HCT116 (cell line): ENCODE measurements around the gene CAP1. TPM values are rescaled to one million over a fixed set of nuclear protein-coding genes. Genes with fewer than 3 reads are reported as not detected.

ENCODE experiments used
- ATAC-seq: fragments of 200-7000 bp; cut with Tn5 transposase; 2 replicates; pipeline ENCODE4 v1.9.1; 2020; ENCODE audit warnings: mild to moderate bottlenecking, moderate library complexity
- BruUV-seq: library from RNA; stranded (reverse); fragments of 400-500 nt; replicated peaks from 2 replicates; lab custom pipeline; 2021; lab: Mats Ljungman, UMichigan
- CTCF ChIA-PET: fragments of 300-600 bp; sonication (Branson Sonifier 250); formaldehyde crosslinking; loops from one replicate; lab custom pipeline; 2021; ENCODE audit warnings: antibody characterized with exemption; lab: Charles Lee
- POLR2A ChIA-PET: fragments of 300-600, 350-600 bp; sonication (Branson Sonifier 250); formaldehyde crosslinking; loops from one replicate; lab custom pipeline; 2021; ENCODE audit warnings: antibody characterized with exemption; lab: Charles Lee
- RAD21 ChIA-PET, 2 experiments: fragments of 300-600 bp; sonication (Branson Sonifier 250); formaldehyde crosslinking; loops; one replicate each; lab custom pipeline; 2023; ENCODE audit warnings: low total read pairs in 2 of 2; ENCODE audit not compliant: uncharacterized antibody in 2 of 2, unreplicated experiment in 2 of 2, low non-redundant PET in 1 of 2; lab: Charles Lee
- DNase-seq: peaks from one replicate; pipeline ENCODE4 v3.0.0-alpha.2; 2010; ENCODE audit warnings: low read depth, low spot score
- H2AFZ ChIP-seq: fragments of 200-600 bp; shearing (Covaris generic), sonication (generic); 2 replicates; pipeline ENCODE4 v1.6.1; 2017; ENCODE audit warnings: low read depth, mixed run types, mixed read lengths, antibody characterized with exemption, low read length; ENCODE audit not compliant: poor library complexity, severe bottlenecking
- H3K27ac ChIP-seq: 2 replicates; pipeline ENCODE4 v1.5.1; 2012; ENCODE audit warnings: low read depth, low read length
- H3K27me3 ChIP-seq: fragments of 200-600 bp; sonication (generic); 2 replicates; pipeline ENCODE4 v1.6.1; 2016; ENCODE audit warnings: mixed run types, low read length, mixed read lengths; ENCODE audit not compliant: insufficient read depth
- H3K36me3 ChIP-seq, 2 experiments: fragments of 200-500 bp in 1 of 2; fragments of 200-600 bp in 1 of 2; sonication (Bioruptor generic) in 1 of 2; sonication (generic) in 1 of 2; 2 replicates each; pipeline versions ENCODE4 v1.5.1 to v1.6.1; 2014 to 2016; ENCODE audit warnings: low read length in 2 of 2, inconsistent platforms in 1 of 2, mixed read lengths in 1 of 2, mixed run types in 1 of 2; ENCODE audit not compliant: insufficient read depth in 2 of 2, control insufficient read depth in 1 of 2
- H3K4me1 ChIP-seq, 2 experiments: fragments of 200-600 bp in 1 of 2; sonication (generic) in 1 of 2; 2 replicates each; pipeline versions ENCODE4 v1.5.1 to v1.6.1; 2012 to 2017; ENCODE audit warnings: low read length in 2 of 2, inconsistent platforms in 1 of 2, mild to moderate bottlenecking in 1 of 2, mixed read lengths in 1 of 2, mixed run types in 1 of 2, moderate library complexity in 1 of 2; ENCODE audit not compliant: insufficient read depth in 2 of 2, control insufficient read depth in 1 of 2
- H3K4me2 ChIP-seq: fragments of 200-600 bp; sonication (generic); 2 replicates; pipeline ENCODE4 v1.6.1; 2017; ENCODE audit warnings: mixed run types, low read length, mixed read lengths
- H3K4me3 ChIP-seq, 2 experiments: fragments of 200-600 bp in 1 of 2; sonication (generic) in 1 of 2; replicated peaks in 1 of 2; 2 replicates each; pipeline ENCODE4 v1.5.1; 2011 to 2016; ENCODE audit warnings: low read length in 2 of 2, control low read depth in 1 of 2, low read depth in 1 of 2, mild to moderate bottlenecking in 1 of 2, mixed read lengths in 1 of 2, mixed run types in 1 of 2
- H3K79me2 ChIP-seq: fragments of 200-600 bp; sonication (generic); 2 replicates; pipeline ENCODE4 v1.6.1; 2017; ENCODE audit warnings: mild to moderate bottlenecking, mixed run types, low read length, moderate library complexity, mixed read lengths; ENCODE audit not compliant: insufficient read depth
- H3K9ac ChIP-seq: fragments of 200-600 bp; sonication (generic); 2 replicates; pipeline ENCODE4 v1.6.1; 2016; ENCODE audit warnings: low read length, mixed read lengths
- H3K9me2 ChIP-seq: fragments of 200-600 bp; sonication (generic), shearing (Covaris generic); 2 replicates; pipeline ENCODE4 v1.6.1; 2017; ENCODE audit warnings: mixed run types, mild to moderate bottlenecking, moderate library complexity; ENCODE audit not compliant: insufficient read depth
- H3K9me3 ChIP-seq, 2 experiments: fragments of 200-500 bp in 1 of 2; fragments of 200-600 bp in 1 of 2; sonication (Bioruptor generic) in 1 of 2; sonication (generic) in 1 of 2; 2 replicates each; pipeline ENCODE4 v1.6.1; 2014 to 2017; ENCODE audit warnings: low read length in 2 of 2, mixed read lengths in 2 of 2, inconsistent platforms in 1 of 2, low read depth in 1 of 2, mild to moderate bottlenecking in 1 of 2, mixed run types in 1 of 2, moderate library complexity in 1 of 2; ENCODE audit not compliant: control insufficient read depth in 1 of 2, insufficient read depth in 1 of 2
- H4K20me1 ChIP-seq: fragments of 200-600 bp; sonication (generic), shearing (Covaris generic); 2 replicates; pipeline ENCODE4 v1.6.1; 2017; ENCODE audit warnings: mixed run types, mild to moderate bottlenecking, moderate library complexity; ENCODE audit not compliant: insufficient read depth
- ELF1 ChIP-seq: IDR thresholded peaks from 2 replicates; pipeline ENCODE4 v1.6.1; 2012; ENCODE audit warnings: low read depth, borderline replicate concordance
- JUND ChIP-seq: IDR thresholded peaks from 2 replicates; pipeline ENCODE4 v1.6.1; 2012
- POLR2A ChIP-seq: IDR thresholded peaks from 2 replicates; pipeline ENCODE4 v1.7.0; 2011; ENCODE audit warnings: borderline replicate concordance; ENCODE audit not compliant: insufficient read depth, insufficient read length; ENCODE audit errors: extremely low read depth
- RAD21 ChIP-seq: IDR thresholded peaks from 2 replicates; pipeline ENCODE4 v1.6.1; 2012; ENCODE audit warnings: low read depth, mild to moderate bottlenecking
- REST ChIP-seq: IDR thresholded peaks from 2 replicates; pipeline ENCODE4 v1.6.1; 2012; ENCODE audit warnings: low read depth
- SP1 ChIP-seq: IDR thresholded peaks from 2 replicates; pipeline ENCODE4 v1.6.1; 2012; ENCODE audit warnings: low read depth
- TCF7L2 ChIP-seq: IDR thresholded peaks from 2 replicates; pipeline ENCODE4 v1.7.0; 2011; ENCODE audit warnings: borderline replicate concordance, inconsistent platforms; ENCODE audit not compliant: insufficient read depth, insufficient read length; ENCODE audit errors: extremely low read depth
- YY1 ChIP-seq: IDR thresholded peaks from 2 replicates; pipeline ENCODE4 v1.6.1; 2011; ENCODE audit warnings: low read length, low read depth, moderate library complexity, mild to moderate bottlenecking; ENCODE audit not compliant: insufficient replicate concordance; ENCODE audit errors: extremely low read depth
- ZBTB33 ChIP-seq: IDR thresholded peaks from 2 replicates; pipeline ENCODE4 v1.6.1; 2011; ENCODE audit warnings: mild to moderate bottlenecking, low read length, moderate library complexity; ENCODE audit not compliant: insufficient replicate concordance; ENCODE audit errors: extremely low read depth
- intact Hi-C: fragments of 100-400 bp; cut with micrococcal nuclease; formaldehyde crosslinking; loops from 2 replicates; pipeline ENCODE4 v1.10.0; 2022
- total RNA-seq: library from RNA; stranded (reverse); gene quantifications from one replicate; pipeline ENCODE4 v1.2.1, GENCODE V29; 2021; ENCODE audit not compliant: unreplicated experiment

The CAP1 gene
- total RNA-seq, 1 experiment from 2014 or later = 274 TPM

- DNase-seq = no peak
- intact Hi-C loops = no loop called here
- RAD21 ChIA-PET = no interaction called here
- peak overlapping the region; percentile 89 for H3K27ac ChIP-seq
- H2AFZ ChIP-seq = no peak overlapping the region
- H3K9me3 ChIP-seq = no peaks in the 10 kb centered on the region
- no peaks in the 10 kb centered on the region for H3K27me3 ChIP-seq
- H3K4me3 ChIP-seq = peak overlapping the region; percentile 91 to 95
- H3K4me2 ChIP-seq = peak overlapping the region; percentile 89
- TF ChIP-seq YY1 (no peak), SP1 (no peak), RAD21 (0 out of 2 replicates have a peak, but pooled peaks have one; percentile 18)
- TF ChIP-seq, all 23 proteins: peak for 1
- no peak for ATAC-seq
- Histone ChIP-seq H3K9me2 (no peaks in the 10 kb centered on the region), H3K36me3 (peaks cover 5 to 6% of the 10 kb centered on the region in 2 experiments; a peak in 2 of 4 replicates), H4K20me1 (0 out of 2 replicates have a peak, but pooled peaks cover 2% of the 10 kb centered on the region), H3K9ac (peak overlapping the region; percentile 92), H3K4me1 (peaks cover 15 to 25% of the 10 kb centered on the region in 2 experiments), H3K79me2 (peaks cover 37% of the 10 kb centered on the region)
- TSS peak; percentile 75 for BruUV-seq
- ChIA-PET POLR2A (interaction anchor here (0.8 to 1.3 kb wide), 2 partner anchors 9 to 19 kb away, joined by 3 to 4 read pairs; no protein-coding TSS in a partner anchor), CTCF (interaction anchor here (2.8 kb wide), 1 partner anchor 299 kb away, joined by 9 read pairs; no protein-coding TSS in a partner anchor)
Observed at GRCh38 chr1:40039245-40039756, 1.2 kb upstream of the CAP1 start.

- H3K9ac ChIP-seq = peak overlapping the region; percentile 92
- no TSS peak for BruUV-seq
- H4K20me1 ChIP-seq = 0 out of 2 replicates have a peak, but pooled peaks cover 5% of the 10 kb centered on the region
- POLR2A ChIA-PET = interaction anchor here (0.8 to 1.3 kb wide), 2 partner anchors 9 to 18 kb away, joined by 3 to 4 read pairs; no protein-coding TSS in a partner anchor
- H3K9me2 ChIP-seq = no peaks in the 10 kb centered on the region
- H2AFZ ChIP-seq = peak overlapping the region; percentile 72
- H3K36me3 ChIP-seq = peaks cover 5 to 8% of the 10 kb centered on the region in 2 experiments; a peak in 2 of 4 replicates
- peak overlapping the region; percentile 89 for H3K27ac ChIP-seq
- RAD21 ChIA-PET = interaction anchor here in 1 of 2 experiments (0.7 kb wide), 1 partner anchor 156 kb away, joined by 3 read pairs; no protein-coding TSS in a partner anchor
- peaks cover 44% of the 10 kb centered on the region for H3K79me2 ChIP-seq
- ATAC-seq (peak; percentile 77), DNase-seq (peak; percentile 70)
- CTCF ChIA-PET = interaction anchor here (1.0 to 2.8 kb wide), 3 partner anchors 104 to 299 kb away, joined by 3 to 9 read pairs (median 5); no protein-coding TSS in a partner anchor
- H3K9me3 ChIP-seq = no peaks in the 10 kb centered on the region
- peaks cover 15 to 25% of the 10 kb centered on the region in 2 experiments for H3K4me1 ChIP-seq
- peak overlapping the region; percentile 91 to 95 for H3K4me3 ChIP-seq
- H3K27me3 ChIP-seq = no peaks in the 10 kb centered on the region
- H3K4me2 ChIP-seq = peak overlapping the region; percentile 89
- intact Hi-C loops = loop anchor here (5.0 kb wide), 1 partner anchor 217 kb away; the partner anchor contains the start of gene ZMPSTE24
- TF ChIP-seq REST (no peak), ZBTB33 (no peak), SP1 (peak; percentile 57; the same call in 1 of the 2 replicates), YY1 (peak; percentile 21), RAD21 (no peak), ELF1 (peak; percentile 64; the same call in 1 of the 2 replicates), POLR2A (peak; percentile 46), JUND (no peak), TCF7L2 (peak; percentile 12)
Observed at GRCh38 chr1:40039757-40040510, 595 bp upstream of the CAP1 start.
